T-helper 17 cell (primary cell): Measurements from ENCODE around the gene IGSF21. TPM values are rescaled to one million over a fixed set of nuclear protein-coding genes. Genes with fewer than 3 reads are reported as not detected.
"Not testable (repeated sequence)": the region's sequence is repeated elsewhere in the genome, so short reads cannot be mapped to it uniquely, and the experiment has no call there.

Experiments used
- ATAC-seq: fragments of 150-1000 bp; cut with Tn5 transposase; 2 replicates; pipeline ENCODE4 v1.10.0; 2021; ENCODE audit warnings: mild to moderate bottlenecking, moderate library complexity
- DNase-seq, 3 donors: peaks; one replicate each; pipeline versions ENCODE4 v3.0.0 to v3.0.0-alpha.2; 2020 to 2021
- H3K9me3 ChIP-seq: one replicate; pipeline ENCODE4 v1.7.0; 2013; ENCODE audit warnings: low read length, mild to moderate bottlenecking; ENCODE audit not compliant: control insufficient read depth, poor library complexity, severe bottlenecking
- H3K27ac Mint-ChIP-seq: one replicate; pipeline ENCODE4 v1.8.0; 2022; ENCODE audit warnings: mild to moderate bottlenecking, moderate library complexity, mixed read lengths
- H3K27me3 Mint-ChIP-seq: one replicate; pipeline ENCODE4 v1.8.0; 2022; ENCODE audit warnings: mixed read lengths
- H3K36me3 Mint-ChIP-seq: one replicate; pipeline ENCODE4 v1.8.0; 2022; ENCODE audit warnings: low read depth, mixed read lengths
- H3K4me1 Mint-ChIP-seq: one replicate; pipeline ENCODE4 v1.8.0; 2022; ENCODE audit warnings: mild to moderate bottlenecking, mixed read lengths
- H3K4me3 Mint-ChIP-seq: one replicate; pipeline ENCODE4 v1.8.0; 2022; ENCODE audit warnings: mild to moderate bottlenecking, moderate library complexity, mixed read lengths
- total RNA-seq, 4 donors: library from RNA in 2 of 4; stranded (reverse) in 2 of 4; gene quantifications; one replicate each; pipeline ENCODE4 v1.2.3 and lab custom pipeline; 2022 to 2026

IGSF21 gene
- total RNA-seq, 2 donors from 2014 or later, result not detected

- ATAC-seq (no peak), DNase-seq (no peak)
- Mint-ChIP-seq H3K27me3 (peaks cover 68% of the 10 kb centered on the region), H3K36me3 (no peaks in the 10 kb centered on the region), H3K4me3 (no peak overlapping the region), H3K4me1 (no peaks in the 10 kb centered on the region), H3K27ac (no peak overlapping the region)
- H3K9me3 ChIP-seq, result no peaks in the 10 kb centered on the region
Observed at GRCh38 chr1:18348354-18348753, 240.8 kb downstream of the IGSF21 start.

- Mint-ChIP-seq H3K4me3 (no peak overlapping the region), H3K27me3 (peaks cover 68% of the 10 kb centered on the region), H3K4me1 (no peaks in the 10 kb centered on the region), H3K27ac (no peak overlapping the region), H3K36me3 (no peaks in the 10 kb centered on the region)
- no peaks in the 10 kb centered on the region for H3K9me3 ChIP-seq
- DNase-seq (no peak), ATAC-seq (no peak)
Observed at GRCh38 chr1:18350747-18351146, 243.1 kb downstream of the IGSF21 start.

- Mint-ChIP-seq H3K4me1 (no peaks in the 10 kb centered on the region), H3K36me3 (no peaks in the 10 kb centered on the region), H3K27ac (no peak overlapping the region), H3K27me3 (peaks cover 64% of the 10 kb centered on the region), H3K4me3 (no peak overlapping the region)
- H3K9me3 ChIP-seq, result no peaks in the 10 kb centered on the region
- ATAC-seq (no peak), DNase-seq (no peak)
Observed at GRCh38 chr1:18351735-18352134, 244.1 kb downstream of the IGSF21 start.

GRCh38 chr1:18352636-18353265 lies 245.2 kb downstream of the IGSF21 start:
- no peak for ATAC-seq
- no peak for DNase-seq
- Mint-ChIP-seq H3K4me1 (no peaks in the 10 kb centered on the region), H3K27ac (no peak overlapping the region), H3K36me3 (no peaks in the 10 kb centered on the region), H3K27me3 (peaks cover 57% of the 10 kb centered on the region), H3K4me3 (no peak overlapping the region)
- no peaks in the 10 kb centered on the region for H3K9me3 ChIP-seq

- Mint-ChIP-seq H3K4me3 (no peak overlapping the region), H3K27ac (no peak overlapping the region), H3K4me1 (no peaks in the 10 kb centered on the region), H3K36me3 (no peaks in the 10 kb centered on the region), H3K27me3 (peaks cover 56% of the 10 kb centered on the region)
- ATAC-seq, result no peak
- H3K9me3 ChIP-seq, result no peaks in the 10 kb centered on the region
- no peak for DNase-seq
Observed at GRCh38 chr1:18353528-18353927, 245.9 kb downstream of the IGSF21 start.

GRCh38 chr1:18353992-18354391 lies 246.4 kb downstream of the IGSF21 start:
- Mint-ChIP-seq H3K4me1 (no peaks in the 10 kb centered on the region), H3K4me3 (no peak overlapping the region), H3K27ac (no peak overlapping the region), H3K27me3 (peaks cover 51% of the 10 kb centered on the region), H3K36me3 (no peaks in the 10 kb centered on the region)
- no peaks in the 10 kb centered on the region for H3K9me3 ChIP-seq
- no peak for ATAC-seq
- DNase-seq, result no peak

- Mint-ChIP-seq H3K4me1 (no peaks in the 10 kb centered on the region), H3K27ac (no peak overlapping the region), H3K36me3 (no peaks in the 10 kb centered on the region), H3K4me3 (no peak overlapping the region), H3K27me3 (peaks cover 45% of the 10 kb centered on the region)
- DNase-seq (no peak), ATAC-seq (no peak)
- no peaks in the 10 kb centered on the region for H3K9me3 ChIP-seq
Observed at GRCh38 chr1:18354612-18355011, 247.0 kb downstream of the IGSF21 start.

- Mint-ChIP-seq H3K4me1 (no peaks in the 10 kb centered on the region), H3K27me3 (peaks cover 35% of the 10 kb centered on the region), H3K36me3 (no peaks in the 10 kb centered on the region), H3K4me3 (no peak overlapping the region), H3K27ac (no peak overlapping the region)
- H3K9me3 ChIP-seq, result no peaks in the 10 kb centered on the region
- DNase-seq, result no peak
- no peak for ATAC-seq
Observed at GRCh38 chr1:18357622-18358230, 250.1 kb downstream of the IGSF21 start.

- H3K4me1 Mint-ChIP-seq, result no peaks in the 10 kb centered on the region
- H3K9me3 ChIP-seq, result no peaks in the 10 kb centered on the region
- ATAC-seq, result no peak
- no peak overlapping the region for H3K4me3 Mint-ChIP-seq
- H3K27me3 Mint-ChIP-seq, result peaks cover 35% of the 10 kb centered on the region
- H3K27ac Mint-ChIP-seq, result no peak overlapping the region
- no peak for DNase-seq
- no peaks in the 10 kb centered on the region for H3K36me3 Mint-ChIP-seq
Observed at GRCh38 chr1:18358600-18358999, 251.0 kb downstream of the IGSF21 start.

- no peak for ATAC-seq
- H3K9me3 ChIP-seq, result no peaks in the 10 kb centered on the region
- Mint-ChIP-seq H3K4me1 (no peaks in the 10 kb centered on the region), H3K4me3 (no peak overlapping the region), H3K36me3 (no peaks in the 10 kb centered on the region), H3K27me3 (peaks cover 42% of the 10 kb centered on the region), H3K27ac (no peak overlapping the region)
- no peak for DNase-seq
Observed at GRCh38 chr1:18360251-18360650, 252.7 kb downstream of the IGSF21 start.

- H3K27me3 Mint-ChIP-seq, result peaks cover 55% of the 10 kb centered on the region
- no peak overlapping the region for H3K4me3 Mint-ChIP-seq
- DNase-seq (no peak), ATAC-seq (no peak)
- no peak overlapping the region for H3K27ac Mint-ChIP-seq
- H3K36me3 Mint-ChIP-seq, result no peaks in the 10 kb centered on the region
- no peaks in the 10 kb centered on the region for H3K4me1 Mint-ChIP-seq
- H3K9me3 ChIP-seq, result no peaks in the 10 kb centered on the region
Observed at GRCh38 chr1:18362150-18362549, 254.6 kb downstream of the IGSF21 start.

- Mint-ChIP-seq H3K4me3 (no peak overlapping the region), H3K4me1 (no peaks in the 10 kb centered on the region), H3K27ac (no peak overlapping the region), H3K36me3 (no peaks in the 10 kb centered on the region), H3K27me3 (peaks cover 55% of the 10 kb centered on the region)
- no peak for ATAC-seq
- DNase-seq, result no peak
- H3K9me3 ChIP-seq, result no peaks in the 10 kb centered on the region
Observed at GRCh38 chr1:18363436-18363835, 255.8 kb downstream of the IGSF21 start.

- no peaks in the 10 kb centered on the region for H3K4me1 Mint-ChIP-seq
Observed at GRCh38 chr1:18365099-18365705, 257.6 kb downstream of the IGSF21 start.

GRCh38 chr1:18372505-18372904 lies 264.9 kb downstream of the IGSF21 start:
- not testable (repeated sequence) for DNase-seq, H3K4me1 Mint-ChIP-seq, H3K36me3 Mint-ChIP-seq, H3K9me3 ChIP-seq, ATAC-seq, H3K27ac Mint-ChIP-seq, H3K4me3 Mint-ChIP-seq
- H3K27me3 Mint-ChIP-seq, result peaks cover 11% of the 10 kb centered on the region

More at GRCh38 chr1:18365099-18365705, 257.6 kb downstream of the IGSF21 start:
- H3K4me3 Mint-ChIP-seq, result no peak overlapping the region
- no peak overlapping the region for H3K27ac Mint-ChIP-seq
- H3K27me3 Mint-ChIP-seq, result peaks cover 59% of the 10 kb centered on the region
- DNase-seq, result no peak
- no peak for ATAC-seq
- no peaks in the 10 kb centered on the region for H3K36me3 Mint-ChIP-seq
- no peaks in the 10 kb centered on the region for H3K9me3 ChIP-seq
